Keratinocyte (primary cell): ENCODE data around the gene ITGB3. TPM values are rescaled to one million over a fixed set of nuclear protein-coding genes. Genes with fewer than 3 reads are reported as not detected.

Experiments used
- DNase-seq: peaks from one replicate; pipeline ENCODE4 v3.0.0-alpha.2; 2011; ENCODE audit warnings: low read depth, missing footprints, low spot score
- FAIRE-seq: peaks from 2 replicates; lab custom pipeline; 2011; peaks lifted over from hg19 to GRCh38; lab: Jason Lieb, UNC
- H2AFZ ChIP-seq: 2 replicates; pipeline ENCODE4 v1.6.0; 2012; ENCODE audit warnings: low read length, control low read depth, inconsistent platforms; ENCODE audit not compliant: control insufficient read depth
- H3K27ac ChIP-seq: 2 replicates; pipeline ENCODE4 v1.5.1; 2011; ENCODE audit warnings: low read length; ENCODE audit not compliant: control insufficient read depth, insufficient read depth
- H3K27me3 ChIP-seq: 3 replicates; pipeline ENCODE4 v1.6.0; 2011; ENCODE audit warnings: low read length; ENCODE audit not compliant: control insufficient read depth, insufficient read depth; ENCODE audit errors: extremely low read depth
- H3K36me3 ChIP-seq, 2 experiments: 2 replicates in 1 of 2; 3 replicates in 1 of 2; pipeline ENCODE4 v1.5.1; 2011; ENCODE audit warnings: low read length in 2 of 2, mild to moderate bottlenecking in 1 of 2; ENCODE audit not compliant: control insufficient read depth in 2 of 2, insufficient read depth in 2 of 2; ENCODE audit errors: extremely low read depth in 1 of 2
- H3K4me1 ChIP-seq: 3 replicates; pipeline ENCODE4 v1.5.1; 2011; ENCODE audit warnings: low read length; ENCODE audit not compliant: control insufficient read depth, insufficient read depth; ENCODE audit errors: extremely low read depth
- H3K4me2 ChIP-seq: 3 replicates; pipeline ENCODE4 v1.6.0; 2011; ENCODE audit warnings: low read depth, low read length; ENCODE audit not compliant: control insufficient read depth, insufficient read depth; ENCODE audit errors: extremely low read depth
- H3K4me3 ChIP-seq, 3 experiments: fragments of 200-600 bp in 1 of 3; sonication (generic) in 1 of 3; 2 replicates in 2 of 3; 3 replicates in 1 of 3; pipeline ENCODE4 v1.5.1; 2011 to 2016; ENCODE audit warnings: low read length in 3 of 3, mild to moderate bottlenecking in 3 of 3, control low read depth in 2 of 3, inconsistent platforms in 1 of 3, low read depth in 1 of 3, mixed read lengths in 1 of 3, mixed run types in 1 of 3, moderate library complexity in 1 of 3; ENCODE audit not compliant: control insufficient read depth in 2 of 3, insufficient read depth in 2 of 3; ENCODE audit errors: extremely low read depth in 1 of 3
- H3K79me2 ChIP-seq: 2 replicates; pipeline ENCODE4 v1.6.0; 2012; ENCODE audit warnings: low read length; ENCODE audit not compliant: control insufficient read depth, insufficient read depth
- H3K9ac ChIP-seq: 3 replicates; pipeline ENCODE4 v1.6.0; 2011; ENCODE audit warnings: low read length; ENCODE audit not compliant: control insufficient read depth, insufficient read depth; ENCODE audit errors: extremely low read depth
- H3K9me1 ChIP-seq: 3 replicates; pipeline ENCODE4 v1.6.0; 2011; ENCODE audit warnings: low read length; ENCODE audit not compliant: control insufficient read depth, insufficient read depth; ENCODE audit errors: extremely low read depth
- H3K9me3 ChIP-seq: 2 replicates; pipeline ENCODE4 v1.5.1; 2012; ENCODE audit warnings: low read depth, low read length; ENCODE audit not compliant: control insufficient read depth
- H4K20me1 ChIP-seq: 3 replicates; pipeline ENCODE4 v1.6.0; 2011; ENCODE audit warnings: low read length; ENCODE audit not compliant: control insufficient read depth, insufficient read depth; ENCODE audit errors: extremely low read depth
- EZH2 ChIP-seq: IDR thresholded peaks from one replicate; pipeline ENCODE4 v1.6.1; 2012; ENCODE audit warnings: inconsistent platforms, mild to moderate bottlenecking, low read length, moderate library complexity
- dilution Hi-C: fragments of 300-500 bp; cut with MboI; formaldehyde crosslinking; loops from one replicate; pipeline ENCODE4 v1.7.0; 2020; ENCODE audit warnings: low sequenced_read_pairs; ENCODE audit not compliant: extremely low pct_ligation_motif_present
- polyA plus RNA-seq, 5 experiments: library from polyadenylated mRNA; depleted of rRNA in 3 of 5; stranded (reverse) in 3 of 5; stranded (forward) in 1 of 5; unstranded in 1 of 5; fragments of >200 nt; gene quantifications; 1 replicate in 1 of 5; 2 replicates in 3 of 5; 3 replicates in 1 of 5; pipeline versions ENCODE4 v1.2.1 to v1.2.3, GENCODE V29; 2011 to 2012; ENCODE audit warnings: missing spikeins in 2 of 5, low read depth in 1 of 5, low replicate concordance in 1 of 5
- TF ChIP-seq, protein P1 (sequence below), 3 experiments: IDR thresholded peaks in 1 of 3; conservative IDR thresholded peaks in 1 of 3; optimal IDR thresholded peaks in 1 of 3; 2 replicates in 2 of 3; 3 replicates in 1 of 3; pipeline versions ENCODE3 to v1.5.1; 2011; ENCODE audit warnings: low read length in 3 of 3, mild to moderate bottlenecking in 3 of 3, moderate library complexity in 2 of 3, control low read depth in 1 of 3, inconsistent platforms in 1 of 3; ENCODE audit not compliant: insufficient read depth in 2 of 3; ENCODE audit errors: extremely low read depth in 1 of 3

Gene ITGB3
- polyA plus RNA-seq, 1 donor (not counting 4 experiments of a cell fraction or from before 2014, with no cell fraction given) = not detected

- Histone ChIP-seq H3K4me2 (no peak overlapping the region), H3K9me3 (no peaks in the 10 kb centered on the region), H3K4me1 (no peaks in the 10 kb centered on the region), H3K9ac (no peak overlapping the region), H4K20me1 (no peaks in the 10 kb centered on the region), H3K27me3 (peaks cover 47% of the 10 kb centered on the region), H3K36me3 (no peaks in the 10 kb centered on the region), H3K79me2 (no peaks in the 10 kb centered on the region), H2AFZ (no peak overlapping the region), H3K27ac (no peak overlapping the region), H3K9me1 (no peaks in the 10 kb centered on the region), H3K4me3 (no peak overlapping the region)
- dilution Hi-C loops = no loop called here
- no peak for FAIRE-seq
- TF ChIP-seq, protein P1, sequence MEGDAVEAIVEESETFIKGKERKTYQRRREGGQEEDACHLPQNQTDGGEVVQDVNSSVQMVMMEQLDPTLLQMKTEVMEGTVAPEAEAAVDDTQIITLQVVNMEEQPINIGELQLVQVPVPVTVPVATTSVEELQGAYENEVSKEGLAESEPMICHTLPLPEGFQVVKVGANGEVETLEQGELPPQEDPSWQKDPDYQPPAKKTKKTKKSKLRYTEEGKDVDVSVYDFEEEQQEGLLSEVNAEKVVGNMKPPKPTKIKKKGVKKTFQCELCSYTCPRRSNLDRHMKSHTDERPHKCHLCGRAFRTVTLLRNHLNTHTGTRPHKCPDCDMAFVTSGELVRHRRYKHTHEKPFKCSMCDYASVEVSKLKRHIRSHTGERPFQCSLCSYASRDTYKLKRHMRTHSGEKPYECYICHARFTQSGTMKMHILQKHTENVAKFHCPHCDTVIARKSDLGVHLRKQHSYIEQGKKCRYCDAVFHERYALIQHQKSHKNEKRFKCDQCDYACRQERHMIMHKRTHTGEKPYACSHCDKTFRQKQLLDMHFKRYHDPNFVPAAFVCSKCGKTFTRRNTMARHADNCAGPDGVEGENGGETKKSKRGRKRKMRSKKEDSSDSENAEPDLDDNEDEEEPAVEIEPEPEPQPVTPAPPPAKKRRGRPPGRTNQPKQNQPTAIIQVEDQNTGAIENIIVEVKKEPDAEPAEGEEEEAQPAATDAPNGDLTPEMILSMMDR (optimal IDR thresholded peaks at IDR 0.05 in 1 of 3, IDR thresholded peaks at IDR 0.05 in 1 of 3, conservative IDR thresholded peaks at IDR 0.05 in 1 of 3; ENCODE audit: extremely low read depth in 1 of 3, insufficient read depth in 2 of 3, low read length in 3 of 3) = no peak
- TF ChIP-seq EZH2 = no peak
- DNase-seq = no peak
Measured at GRCh38 chr17:47287639-47288038, 34.0 kb downstream of the ITGB3 start.

DNA sequence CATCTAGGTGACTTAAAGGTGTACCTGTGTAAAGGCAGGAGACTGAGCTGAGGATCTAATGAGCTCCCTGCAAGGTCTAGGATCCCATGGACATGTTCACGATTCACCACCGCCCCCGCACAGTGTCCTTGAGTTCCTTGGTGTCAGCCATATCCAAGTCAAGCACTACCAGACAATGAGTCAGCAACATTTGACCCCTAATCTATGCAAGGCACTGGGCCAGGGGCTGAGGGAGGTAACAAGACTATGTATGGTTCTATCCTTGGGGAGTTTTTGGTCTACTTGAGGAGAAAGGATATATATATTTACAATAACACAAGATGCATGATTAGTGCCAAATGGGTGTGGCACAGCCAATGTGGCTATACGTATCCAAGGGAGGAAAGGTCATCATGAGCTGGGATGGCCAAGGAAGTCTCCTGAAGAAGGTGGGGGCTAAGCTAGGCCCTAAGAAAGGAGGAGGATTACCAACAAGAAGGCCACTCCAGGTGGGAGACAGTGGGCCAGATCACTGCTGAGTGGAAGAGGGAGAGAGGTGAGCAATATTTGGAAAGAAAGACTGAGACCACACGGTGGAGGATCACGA, 35.0 kb downstream of the ITGB3 start:
- Histone ChIP-seq H2AFZ (no peak overlapping the region), H3K4me3 (no peak overlapping the region), H3K4me2 (no peak overlapping the region), H4K20me1 (no peaks in the 10 kb centered on the region), H3K9ac (no peak overlapping the region), H3K4me1 (no peaks in the 10 kb centered on the region), H3K36me3 (no peaks in the 10 kb centered on the region), H3K9me1 (no peaks in the 10 kb centered on the region), H3K9me3 (no peaks in the 10 kb centered on the region), H3K27me3 (peaks cover 43% of the 10 kb centered on the region), H3K27ac (no peak overlapping the region), H3K79me2 (no peaks in the 10 kb centered on the region)
- dilution Hi-C loops = no loop called here
- DNase-seq = no peak
- TF ChIP-seq, protein P1 (optimal IDR thresholded peaks at IDR 0.05 in 1 of 3, IDR thresholded peaks at IDR 0.05 in 1 of 3, conservative IDR thresholded peaks at IDR 0.05 in 1 of 3; ENCODE audit: extremely low read depth in 1 of 3, insufficient read depth in 2 of 3, low read length in 3 of 3) = no peak
- no peak for TF ChIP-seq EZH2
- FAIRE-seq = no peak
